Measurements from ENCODE around the gene RPAIN. TPM values are rescaled to one million over a fixed set of nuclear protein-coding genes. Genes with fewer than 3 reads are reported as not detected.

RPAIN gene
- total and polyA plus RNA-seq, 2 of the 13 experiments (the other 11 are each of a cell fraction or from before 2014, with no cell fraction given): 42.1 to 58.5 TPM

GRCh38 chr17:5478992-5479391 lies 59.0 kb downstream of the RPAIN start:
- WGBS (ENCODE audit: low lambda C conversion rate): 98% methylated on average over 4 of the region's 4 CpGs
- no peak overlapping the region for H3K4me3 ChIP-seq (replicated peaks in 1 of 3; ENCODE audit: insufficient read depth in 1 of 3, low read depth in 2 of 3, low read length in 3 of 3)
- no peak overlapping the region for H3K4me2 ChIP-seq (ENCODE audit: low read depth, low read length)
- intact Hi-C loops (cut with micrococcal nuclease; ENCODE audit: unreplicated experiment): no loop called here
- DNase-seq (ENCODE audit: low spot score) (no peak), FAIRE-seq (no peak), ATAC-seq (no peak)
- H3K4me1 ChIP-seq (ENCODE audit: insufficient read depth, low read length): peaks cover 7% of the 10 kb centered on the region
- CTCF ChIA-PET (ENCODE audit: low intra/inter-chr PET ratio, low total read pairs): no interaction called here
- no TSS peak for BruUV-seq (replicated peaks)
- no peaks in the 10 kb centered on the region; a peak in 1 of 5 replicates for H3K27me3 ChIP-seq (ENCODE audit: control insufficient read depth in 1 of 2, insufficient read depth in 2 of 2, low read length in 2 of 2)
- in situ Hi-C loops (cut with HindIII; ENCODE audit: extremely low pct_ligation_motif_present, low pct_unique_long_range_greater_than_20kb): no loop called here
- no peaks in the 10 kb centered on the region for H4K20me1 ChIP-seq (ENCODE audit: insufficient read depth, low read length)
- peaks cover 24 to 84% of the 10 kb centered on the region in 2 experiments for H3K36me3 ChIP-seq (replicated peaks in 1 of 2; ENCODE audit: control insufficient read depth in 1 of 2, insufficient read depth in 2 of 2, low read length in 2 of 2)
- no peak overlapping the region for H3K9ac ChIP-seq (ENCODE audit: insufficient read depth, low read depth, low read length)
- POLR2A ChIA-PET: no interaction called here
- no peak overlapping the region for H2AFZ ChIP-seq (ENCODE audit: low read length)
- H3K79me2 ChIP-seq (ENCODE audit: insufficient read depth, low read length): peaks cover 23% of the 10 kb centered on the region
- H3K9me3 ChIP-seq (ENCODE audit: low read length): no peaks in the 10 kb centered on the region
- TF ChIP-seq NONO (IDR thresholded peaks at IDR 0.05) (no peak), NONO (CRISPR knock-in tag; conservative IDR thresholded peaks at IDR 0.05) (no peak), ATF6 (CRISPR knock-in tag; conservative IDR thresholded peaks at IDR 0.05) (no peak), ZNF496 (CRISPR knock-in tag; IDR thresholded peaks at IDR 0.05; ENCODE audit: insufficient replicate concordance) (no peak), MATR3 (CRISPR knock-in tag; IDR thresholded peaks at IDR 0.05) (no peak), ELK4 (CRISPR knock-in tag; IDR thresholded peaks at IDR 0.05; ENCODE audit: borderline replicate concordance) (no peak), ZNF879 (CRISPR knock-in tag; IDR thresholded peaks at IDR 0.05) (no peak), ZNF230 (CRISPR knock-in tag; IDR thresholded peaks at IDR 0.05) (no peak), ZNF512 (CRISPR knock-in tag; IDR thresholded peaks at IDR 0.05) (no peak), KLF15 (CRISPR knock-in tag; IDR thresholded peaks at IDR 0.05; ENCODE audit: borderline replicate concordance) (no peak), PLSCR1 (CRISPR knock-in tag; IDR thresholded peaks at IDR 0.05; ENCODE audit: borderline replicate concordance) (no peak)
- no peak overlapping the region for H3K27ac ChIP-seq (ENCODE audit: extremely low read length, insufficient read depth, low read length)
